GM21717 (cell line): ENCODE data around the gene CFAP46.
"Not testable (repeated sequence)": the region's sequence is repeated elsewhere in the genome, so short reads cannot be mapped to it uniquely, and the experiment has no call there.

Source experiments
- ATAC-seq: cut with Tn5 transposase; IDR thresholded peaks from one replicate; pipeline ENCODE4 v1.9.1; 2021; ENCODE audit warnings: mild to moderate bottlenecking, moderate library complexity; ENCODE audit not compliant: unreplicated experiment

The CFAP46 gene

DNA sequence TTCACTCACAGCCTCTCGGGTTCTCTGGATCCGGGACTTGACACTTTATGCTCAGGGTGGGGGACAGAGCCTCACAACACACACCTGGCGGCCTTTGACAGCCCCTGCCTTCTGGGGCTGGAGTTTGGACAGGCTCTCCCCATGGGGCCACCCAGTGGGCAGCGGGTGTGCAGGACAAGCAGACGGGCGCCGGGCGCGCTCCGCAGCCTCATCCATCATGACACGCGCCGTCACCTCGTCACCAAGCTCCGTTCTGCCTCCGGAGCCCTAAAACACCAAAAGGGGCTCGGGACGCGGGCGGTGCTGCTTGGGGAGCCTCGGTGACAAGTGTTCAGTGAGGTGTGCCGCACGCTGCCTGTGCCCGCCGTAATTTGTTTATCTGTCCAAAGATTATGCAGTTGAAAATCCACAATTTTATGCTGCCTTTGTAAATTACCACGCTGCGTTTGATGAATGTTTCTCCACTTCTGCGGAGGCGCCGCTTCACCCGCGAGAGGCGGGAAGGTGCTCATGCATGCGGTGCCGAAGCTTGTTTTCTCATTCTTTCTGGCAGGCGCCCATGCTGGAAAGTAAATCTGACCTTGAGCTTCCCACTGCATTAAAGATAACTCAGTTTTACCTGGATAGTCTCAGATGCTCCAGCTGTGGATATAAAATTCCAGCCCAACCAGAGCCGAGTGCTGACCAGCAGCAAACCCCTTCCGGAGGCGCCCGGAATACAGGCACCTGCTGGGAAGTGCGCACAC lies 162.6 kb downstream of the CFAP46 start:
- ATAC-seq = no peak

DNA sequence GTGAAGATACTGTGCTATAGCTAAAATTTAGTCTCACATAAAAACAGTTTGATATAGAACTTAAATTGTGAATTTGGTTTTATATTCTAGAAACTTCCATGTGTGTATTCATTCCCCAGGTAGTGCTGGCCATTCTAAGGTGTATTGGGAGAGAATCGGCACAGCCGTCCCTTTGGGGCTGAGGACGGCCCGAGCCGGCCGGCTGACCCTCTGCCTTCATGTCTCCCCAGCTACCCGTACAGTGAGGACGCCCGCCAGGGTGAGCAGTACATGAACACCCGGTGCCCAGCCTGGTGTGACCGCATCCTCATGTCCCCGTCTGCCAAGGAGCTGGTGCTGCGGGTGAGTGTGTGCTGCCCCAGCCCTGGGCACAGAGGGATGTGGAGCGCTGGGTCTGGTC lies 164.9 kb downstream of the CFAP46 start:
- ATAC-seq = no peak

- no peak for ATAC-seq
These were observed 165.5 kb downstream of the CFAP46 start for GRCh38 chr10:132776821-132777220.

- ATAC-seq = no peak
These were observed 166.2 kb downstream of the CFAP46 start for GRCh38 chr10:132776186-132776585.

- no peak for ATAC-seq
These were observed 167.2 kb downstream of the CFAP46 start for GRCh38 chr10:132774902-132775863.

- no peak for ATAC-seq
These were observed 168.0 kb downstream of the CFAP46 start for GRCh38 chr10:132774181-132774901.

GRCh38 chr10:132772816-132773215 lies 169.6 kb downstream of the CFAP46 start:
- not testable (repeated sequence) for ATAC-seq

- ATAC-seq = no peak
These were observed 172.0 kb downstream of the CFAP46 start for GRCh38 chr10:132770061-132771021.

DNA sequence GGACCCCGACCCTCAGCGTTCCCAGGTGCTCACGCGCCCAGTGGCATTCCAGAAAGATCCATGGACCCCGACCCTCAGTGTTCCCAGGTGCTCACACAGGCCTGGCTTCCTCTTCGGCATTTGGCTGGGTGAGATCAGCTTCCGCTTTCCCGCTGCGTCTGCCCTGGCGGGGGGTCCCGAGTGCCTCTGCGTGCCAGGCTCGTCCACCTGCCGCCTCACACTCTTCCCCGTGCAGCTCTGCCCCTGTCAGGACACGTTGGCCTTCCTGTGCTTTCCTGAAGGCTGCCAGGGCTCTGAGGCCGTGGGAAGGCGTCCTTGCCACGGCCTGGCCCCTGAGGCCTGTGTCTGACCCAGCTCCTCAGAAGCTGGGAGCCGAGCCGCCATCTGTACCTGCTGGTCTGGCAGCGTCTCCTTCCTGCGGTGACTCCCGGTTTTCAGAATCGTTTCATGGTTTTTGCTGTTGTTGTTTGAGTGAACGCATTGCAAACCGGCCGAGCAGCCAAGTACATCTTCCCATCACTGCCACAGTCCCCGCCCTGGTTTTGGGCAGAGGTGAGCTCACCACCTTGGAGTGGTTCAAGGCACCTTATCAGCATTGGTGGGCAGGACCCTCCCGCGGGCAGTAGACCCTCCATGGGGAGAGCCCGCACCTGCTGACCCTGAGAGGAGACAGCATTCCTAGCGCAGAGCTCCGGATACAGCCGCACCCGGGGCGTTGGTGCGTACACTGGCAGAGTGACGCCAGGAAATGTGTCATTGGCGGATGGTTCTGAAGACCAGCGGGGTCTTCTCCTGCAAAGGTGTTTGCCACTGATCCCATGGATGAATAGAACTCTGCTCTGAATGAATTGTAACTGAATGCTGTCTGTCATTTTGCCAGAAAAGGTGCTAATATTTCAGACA lies 173.8 kb downstream of the CFAP46 start:
- no peak for ATAC-seq

- no peak for ATAC-seq
These were observed 176.1 kb downstream of the CFAP46 start for GRCh38 chr10:132766291-132766690.

DNA sequence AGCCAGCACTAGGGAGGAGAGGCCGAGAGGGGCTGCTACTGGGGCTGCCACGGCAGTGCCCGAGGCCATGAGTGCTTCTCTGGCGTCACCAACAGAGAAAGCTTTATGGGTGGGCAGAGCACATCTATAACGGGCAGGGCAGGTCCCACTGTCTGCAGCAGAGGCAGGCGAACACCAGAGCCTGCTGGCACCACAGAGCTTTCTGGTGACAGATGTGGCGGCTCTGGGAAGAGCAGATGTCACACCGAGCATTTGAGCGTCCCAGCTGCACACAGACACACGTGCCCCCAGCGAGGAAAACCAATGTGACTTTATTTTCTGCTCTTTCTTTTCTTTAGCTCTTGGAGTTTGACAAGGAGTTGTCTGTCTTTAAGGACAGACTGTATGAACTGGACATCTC lies 176.9 kb downstream of the CFAP46 start:
- no peak for ATAC-seq

DNA sequence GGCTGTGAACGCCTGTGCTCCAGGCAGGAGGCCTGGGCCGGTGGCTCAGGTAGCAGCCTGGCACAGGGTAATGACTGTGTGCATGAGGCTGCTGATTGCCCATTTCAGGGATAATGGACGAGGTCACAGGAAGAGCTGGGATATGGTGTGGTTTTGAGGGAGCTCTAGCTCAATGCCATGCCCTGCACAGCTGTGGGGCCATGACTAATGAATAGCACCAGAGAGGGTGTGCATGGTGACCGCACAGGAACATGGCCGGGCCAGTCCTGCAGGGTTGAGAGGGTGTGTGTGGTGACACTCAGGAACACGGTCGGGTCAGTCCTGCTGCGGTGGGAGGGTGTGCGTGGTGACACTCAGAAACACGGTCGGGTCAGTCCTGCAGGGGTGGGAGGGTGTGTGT lies 178.3 kb downstream of the CFAP46 start:
- no peak for ATAC-seq

DNA sequence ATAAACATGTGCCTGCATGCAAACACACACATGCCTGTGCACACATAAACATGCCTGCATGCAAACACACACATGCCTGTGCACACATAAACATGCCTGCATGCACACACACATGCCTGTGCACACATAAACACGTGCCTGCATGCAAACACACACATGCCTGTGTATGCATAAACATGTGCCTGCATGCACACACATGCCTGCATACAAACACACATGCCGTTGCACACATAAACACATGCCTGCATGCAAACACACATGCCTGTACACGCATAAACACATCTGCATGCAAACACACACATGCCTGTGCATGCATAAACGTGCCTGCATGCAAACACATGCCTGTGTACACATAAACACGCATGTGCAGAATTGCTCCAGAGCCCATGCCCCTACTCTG lies 178.8 kb downstream of the CFAP46 start:
- no peak for ATAC-seq

GRCh38 chr10:132762267-132762666 lies 180.1 kb downstream of the CFAP46 start:
- ATAC-seq = no peak

GRCh38 chr10:132761395-132762060 lies 180.8 kb downstream of the CFAP46 start:
- no peak for ATAC-seq

GRCh38 chr10:132758865-132759264 lies 183.5 kb downstream of the CFAP46 start:
- no peak for ATAC-seq
